ENCODE data around the gene SLC6A11.
A peak's percentile ranks its signal among the peaks of the same experiment; 100 is the strongest.

The SLC6A11 gene

DNA sequence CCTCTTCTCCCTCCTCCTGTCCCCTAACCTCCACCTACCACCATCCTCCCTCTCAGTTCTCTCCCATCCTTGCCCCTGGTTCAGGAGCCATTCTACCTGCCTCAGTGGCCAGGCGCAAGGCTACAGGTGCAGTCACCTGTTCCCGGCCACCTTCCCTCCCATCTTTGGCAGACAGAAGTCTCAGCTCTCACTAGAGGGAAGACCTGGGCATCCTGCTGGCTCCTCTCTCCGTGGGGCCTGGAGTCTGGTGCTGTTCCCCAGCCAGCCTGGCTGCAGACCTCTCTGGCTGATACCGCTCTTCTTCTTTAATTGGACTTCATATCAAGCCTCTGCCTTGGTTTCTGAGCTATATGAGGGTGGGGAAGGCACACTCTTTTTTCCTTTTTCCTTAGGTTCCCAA lies 123.5 kb downstream of the SLC6A11 start:
- no peaks in the 10 kb centered on the region for H3K9me3 Mint-ChIP-seq
- H3K27ac Mint-ChIP-seq = no peak overlapping the region
- H3K27me3 Mint-ChIP-seq = peaks cover 24 to 73% of the 10 kb centered on the region in 2 donors
- H3K4me1 Mint-ChIP-seq (ENCODE audit: low read depth in 2 of 2) = no peaks in the 10 kb centered on the region
- H3K4me3 Mint-ChIP-seq = no peak overlapping the region
- ATAC-seq (replicated peaks) (no peak), DNase-seq (no peak)
- H3K36me3 Mint-ChIP-seq (ENCODE audit: insufficient read depth) = no peaks in the 10 kb centered on the region

DNA sequence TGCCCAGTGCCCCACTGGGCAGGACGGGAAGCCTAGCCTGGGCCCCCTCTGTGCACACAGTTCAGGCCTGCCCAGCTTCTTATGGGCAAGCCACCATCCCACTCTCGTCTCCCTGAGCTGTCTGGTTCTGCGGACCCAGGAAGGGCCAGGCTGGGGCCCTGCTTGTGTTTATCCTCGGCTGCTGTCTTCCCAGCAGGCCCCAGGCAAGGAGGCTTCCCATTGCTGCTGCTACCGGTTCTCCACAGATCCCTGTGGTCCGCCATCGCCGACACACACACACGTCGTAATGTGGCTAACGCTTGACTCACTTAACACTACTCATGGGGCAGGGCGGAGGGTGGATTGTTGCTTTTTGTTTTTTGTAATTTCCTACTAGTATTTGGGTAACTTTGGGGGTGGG lies 124.1 kb downstream of the SLC6A11 start:
- Mint-ChIP-seq H3K27ac (no peak overlapping the region), H3K9me3 (no peaks in the 10 kb centered on the region), H3K4me1 (ENCODE audit: low read depth in 2 of 2) (no peaks in the 10 kb centered on the region), H3K4me3 (no peak overlapping the region), H3K27me3 (peaks cover 28 to 78% of the 10 kb centered on the region in 2 donors), H3K36me3 (ENCODE audit: insufficient read depth) (no peaks in the 10 kb centered on the region)
- no peak for DNase-seq
- ATAC-seq (replicated peaks) = no peak

DNA sequence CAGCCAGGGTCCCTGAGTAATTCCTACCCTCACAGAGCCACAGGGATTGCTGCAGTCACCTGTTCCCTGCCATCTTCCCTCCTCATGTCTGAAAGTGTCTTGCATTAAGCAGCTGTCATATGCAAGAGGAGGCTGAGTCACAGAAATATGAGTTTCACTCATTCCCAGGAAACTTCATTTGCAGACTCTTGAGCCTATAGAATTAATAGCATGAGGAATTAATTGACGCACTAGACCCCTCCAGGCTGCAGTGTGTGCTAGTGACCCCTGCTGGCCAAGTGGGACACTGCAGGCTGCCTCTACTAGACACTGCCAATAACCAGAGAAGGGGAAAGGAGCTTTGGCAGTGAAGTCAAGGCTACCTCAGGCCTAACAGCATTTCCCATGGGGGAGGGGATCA lies 125.9 kb downstream of the SLC6A11 start:
- no peak for ATAC-seq (replicated peaks)
- Mint-ChIP-seq H3K27ac (no peak overlapping the region), H3K27me3 (peaks cover 28 to 78% of the 10 kb centered on the region in 2 donors), H3K36me3 (ENCODE audit: insufficient read depth) (no peaks in the 10 kb centered on the region), H3K4me1 (ENCODE audit: low read depth in 2 of 2) (no peaks in the 10 kb centered on the region), H3K4me3 (no peak overlapping the region), H3K9me3 (no peaks in the 10 kb centered on the region)
- DNase-seq = peak in 1 of 3 experiments; percentile 3

DNA sequence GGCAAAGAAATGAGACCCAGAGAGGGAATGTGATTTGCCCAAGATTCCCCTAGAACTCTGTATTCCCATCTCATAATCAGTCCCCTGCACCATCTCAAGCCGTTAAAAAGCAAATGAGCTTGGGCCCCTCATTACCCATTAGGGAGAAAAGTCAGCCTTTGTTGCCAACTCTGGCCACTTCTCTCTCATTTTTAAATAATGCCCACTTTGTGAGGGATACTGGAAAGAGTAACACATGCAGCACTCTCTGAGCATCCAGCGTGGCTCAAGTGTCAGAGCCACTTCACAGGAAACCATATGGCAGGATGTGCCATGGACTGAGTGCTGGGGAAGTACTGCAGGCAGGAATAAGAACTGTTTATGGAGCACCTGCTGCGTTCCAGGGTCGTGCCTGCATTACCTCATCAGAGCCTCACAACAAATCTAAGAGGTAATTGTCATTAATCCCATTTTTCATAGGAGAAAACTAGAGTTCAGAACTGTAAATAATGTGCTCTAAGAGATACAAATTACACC lies 126.7 kb downstream of the SLC6A11 start:
- no peaks in the 10 kb centered on the region for H3K36me3 Mint-ChIP-seq (ENCODE audit: insufficient read depth)
- DNase-seq (no peak), ATAC-seq (replicated peaks) (no peak)
- H3K9me3 Mint-ChIP-seq = no peaks in the 10 kb centered on the region
- no peaks in the 10 kb centered on the region for H3K4me1 Mint-ChIP-seq (ENCODE audit: low read depth in 2 of 2)
- H3K4me3 Mint-ChIP-seq = no peak overlapping the region
- H3K27ac Mint-ChIP-seq = no peak overlapping the region
- H3K27me3 Mint-ChIP-seq = peaks cover 33 to 70% of the 10 kb centered on the region in 2 donors

DNA sequence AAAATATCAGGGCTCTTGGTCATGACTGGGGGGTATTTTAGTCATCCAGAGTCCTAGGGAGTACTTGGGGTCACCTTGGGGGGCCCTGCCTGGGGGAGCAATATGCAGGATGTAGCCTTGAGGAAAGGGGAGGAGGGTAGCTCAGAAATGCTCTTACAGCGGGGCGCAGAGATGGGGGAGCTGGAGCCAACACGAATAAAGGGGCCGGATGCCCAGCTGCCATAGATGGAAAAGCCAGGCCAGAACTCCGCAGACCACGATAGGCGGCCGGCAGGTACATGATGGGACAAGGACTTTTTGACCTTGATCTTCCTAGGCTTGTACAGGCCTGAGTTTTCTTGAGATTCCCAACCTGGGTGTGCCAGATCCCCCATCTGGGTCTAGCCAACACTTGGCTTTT lies 128.8 kb downstream of the SLC6A11 start:
- Mint-ChIP-seq H3K27ac (no peak overlapping the region), H3K36me3 (ENCODE audit: insufficient read depth) (no peaks in the 10 kb centered on the region), H3K4me3 (no peak overlapping the region), H3K9me3 (no peaks in the 10 kb centered on the region), H3K4me1 (ENCODE audit: low read depth in 2 of 2) (no peaks in the 10 kb centered on the region), H3K27me3 (peaks cover 30 to 57% of the 10 kb centered on the region in 2 donors)
- ATAC-seq (replicated peaks) (no peak), DNase-seq (no peak)

DNA sequence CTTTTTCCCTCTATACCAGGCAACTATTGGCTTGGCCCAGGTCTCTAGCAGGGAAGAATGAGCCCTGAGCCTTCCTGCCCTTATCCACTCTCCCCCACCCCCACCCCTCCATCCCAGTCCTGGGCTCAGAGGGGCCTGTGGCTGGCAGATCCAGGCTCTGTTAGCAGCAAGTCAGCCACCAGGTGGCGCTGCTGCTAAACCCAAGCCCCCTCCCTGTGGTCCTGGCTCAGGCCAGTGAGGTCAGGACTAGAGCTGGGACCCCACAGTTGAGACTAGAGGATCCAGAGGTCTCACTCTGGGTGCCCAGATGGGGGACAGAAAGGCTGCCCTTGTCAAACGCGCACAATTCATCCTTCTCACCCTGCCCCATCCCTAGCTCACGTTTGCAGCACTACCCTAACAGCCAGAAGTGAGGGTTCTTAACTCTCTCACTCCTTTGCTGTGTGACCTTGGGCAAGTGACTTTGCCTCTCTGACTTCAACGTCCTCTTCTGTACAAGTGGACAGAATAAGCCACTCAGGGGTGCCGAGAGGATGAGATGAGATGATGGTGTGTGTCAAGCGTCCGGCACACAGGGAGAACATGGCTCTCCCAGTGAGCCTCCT lies 129.8 kb downstream of the SLC6A11 start:
- no peak overlapping the region for H3K27ac Mint-ChIP-seq
- no peak overlapping the region for H3K4me3 Mint-ChIP-seq
- peaks cover 26 to 62% of the 10 kb centered on the region in 2 donors for H3K27me3 Mint-ChIP-seq
- H3K36me3 Mint-ChIP-seq (ENCODE audit: insufficient read depth) = no peaks in the 10 kb centered on the region
- DNase-seq = peak; percentile 12 to 24 (median 15)
- peaks cover under 1% of the 10 kb centered on the region in 2 donors for H3K4me1 Mint-ChIP-seq (ENCODE audit: low read depth in 2 of 2)
- no peaks in the 10 kb centered on the region for H3K9me3 Mint-ChIP-seq
- ATAC-seq (replicated peaks) = peak; percentile 59

DNA sequence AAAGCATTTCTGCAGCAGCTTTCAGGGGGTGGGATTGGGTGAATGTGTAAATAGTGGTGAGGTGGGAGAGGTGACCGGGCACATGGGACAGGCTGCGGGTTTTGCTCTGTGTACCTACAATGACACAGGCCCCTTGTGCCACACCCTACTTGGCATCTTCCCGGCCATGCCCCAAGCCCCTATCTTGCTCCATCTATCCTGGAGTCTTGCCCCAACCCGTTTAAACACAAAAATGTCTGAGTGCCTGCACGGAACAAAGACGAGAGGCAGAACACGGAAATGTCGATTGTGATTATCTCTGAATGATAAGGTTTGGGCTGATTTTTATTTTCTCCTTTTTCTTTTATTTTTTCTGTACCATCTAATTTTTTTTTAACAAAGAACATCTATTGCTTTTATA lies 130.5 kb downstream of the SLC6A11 start:
- Mint-ChIP-seq H3K27me3 (peaks cover 26 to 63% of the 10 kb centered on the region in 2 donors), H3K27ac (no peak overlapping the region), H3K36me3 (ENCODE audit: insufficient read depth) (no peaks in the 10 kb centered on the region), H3K9me3 (no peaks in the 10 kb centered on the region), H3K4me1 (ENCODE audit: low read depth in 2 of 2) (peaks cover 3% of the 10 kb centered on the region in 2 donors), H3K4me3 (no peak overlapping the region)
- DNase-seq (no peak), ATAC-seq (replicated peaks) (no peak)

DNA sequence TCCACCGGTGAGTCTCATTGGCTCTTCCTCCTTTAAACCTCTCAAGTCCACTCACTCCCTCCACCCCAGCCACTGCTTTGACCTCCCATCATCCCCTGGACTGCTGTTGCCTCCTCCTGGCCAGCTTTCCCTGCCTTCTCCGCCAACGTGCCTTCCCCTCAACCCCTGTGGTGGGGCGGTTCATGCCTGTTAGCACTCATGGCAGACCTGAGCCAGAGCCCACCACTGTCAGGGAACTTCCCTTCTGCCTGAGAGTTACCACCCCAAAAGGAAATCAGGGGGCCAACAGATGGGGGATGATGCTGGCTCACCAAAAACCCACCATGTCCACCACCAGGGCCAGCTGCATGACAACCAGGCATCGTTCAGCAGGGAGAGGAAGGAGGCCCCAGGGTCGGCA lies 132.3 kb downstream of the SLC6A11 start:
- Mint-ChIP-seq H3K27ac (no peak overlapping the region), H3K36me3 (ENCODE audit: insufficient read depth) (no peaks in the 10 kb centered on the region), H3K27me3 (peaks cover 26 to 54% of the 10 kb centered on the region in 2 donors), H3K4me3 (no peak overlapping the region), H3K9me3 (no peaks in the 10 kb centered on the region), H3K4me1 (ENCODE audit: low read depth in 2 of 2) (peaks cover 3% of the 10 kb centered on the region in 2 donors)
- ATAC-seq (replicated peaks) (no peak), DNase-seq (no peak)

DNA sequence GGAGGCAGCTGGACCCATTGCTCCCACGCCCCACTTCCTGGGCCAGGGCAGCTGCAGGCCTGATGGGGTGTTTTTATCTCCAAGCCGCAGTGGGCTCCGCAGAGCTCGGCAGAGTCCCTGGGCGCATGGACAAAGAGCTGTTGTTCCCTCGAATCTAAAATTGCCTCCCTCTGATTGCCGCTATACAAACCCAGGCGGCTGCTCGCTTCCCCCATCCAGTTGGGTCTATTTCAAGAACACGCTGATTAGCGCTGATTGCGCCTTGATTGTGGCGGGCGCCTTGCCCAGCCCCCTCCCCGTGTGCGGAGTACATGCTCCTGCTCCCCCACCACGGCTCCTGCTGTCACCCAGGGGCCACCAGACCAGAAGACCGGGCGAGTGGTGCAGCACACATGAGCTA lies 133.2 kb downstream of the SLC6A11 start:
- no peak for ATAC-seq (replicated peaks)
- peaks cover 3% of the 10 kb centered on the region in 2 donors for H3K4me1 Mint-ChIP-seq (ENCODE audit: low read depth in 2 of 2)
- H3K9me3 Mint-ChIP-seq = no peaks in the 10 kb centered on the region
- H3K4me3 Mint-ChIP-seq = no peak overlapping the region
- no peak for DNase-seq
- peaks cover 31 to 54% of the 10 kb centered on the region in 2 donors for H3K27me3 Mint-ChIP-seq
- no peaks in the 10 kb centered on the region for H3K36me3 Mint-ChIP-seq (ENCODE audit: insufficient read depth)
- H3K27ac Mint-ChIP-seq = no peak overlapping the region

DNA sequence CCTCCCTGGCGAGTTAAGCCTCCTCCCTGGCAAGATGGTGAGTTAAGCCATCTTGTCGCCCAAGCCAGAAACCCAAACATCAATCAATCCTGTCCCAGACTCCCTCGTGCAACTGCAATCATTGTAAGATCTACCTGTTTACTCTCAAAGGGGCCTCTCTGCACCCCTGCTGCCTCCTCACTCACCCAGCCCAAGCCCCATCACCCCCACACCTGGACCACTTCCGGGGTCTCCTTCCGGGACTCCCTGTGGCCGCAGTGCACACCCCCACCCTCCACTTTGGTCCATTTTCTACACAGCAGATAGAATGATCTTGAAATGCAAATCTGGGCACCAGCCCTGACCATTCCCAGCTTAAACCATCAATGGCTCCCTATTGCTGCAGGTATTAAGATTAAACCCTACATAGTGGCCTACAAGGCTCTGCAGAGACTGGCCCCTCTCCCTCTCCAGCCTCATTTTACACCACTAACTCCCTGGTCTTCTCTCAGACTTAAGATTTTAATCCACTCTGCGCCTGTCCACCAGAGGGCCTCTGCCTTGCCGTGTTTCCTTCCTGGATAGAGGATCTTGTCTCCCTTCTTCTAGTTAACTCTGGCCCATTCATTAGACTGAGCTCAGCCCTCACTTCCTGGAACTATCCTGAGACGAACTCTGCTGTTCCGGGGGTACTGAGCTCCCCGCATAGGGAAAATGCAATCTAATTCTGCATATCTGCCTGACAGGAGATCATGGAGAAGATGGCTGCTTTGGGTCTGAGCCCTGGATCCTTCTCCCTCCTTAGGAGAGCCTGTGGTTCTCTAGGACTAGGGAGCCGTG lies 134.7 kb downstream of the SLC6A11 start:
- Mint-ChIP-seq H3K27ac (no peak overlapping the region), H3K4me1 (ENCODE audit: low read depth in 2 of 2) (peaks cover 3% of the 10 kb centered on the region in 2 donors), H3K9me3 (no peaks in the 10 kb centered on the region), H3K27me3 (peaks cover 26 to 54% of the 10 kb centered on the region in 2 donors), H3K36me3 (ENCODE audit: insufficient read depth) (no peaks in the 10 kb centered on the region), H3K4me3 (no peak overlapping the region)
- ATAC-seq (replicated peaks) = no peak
- no peak for DNase-seq

DNA sequence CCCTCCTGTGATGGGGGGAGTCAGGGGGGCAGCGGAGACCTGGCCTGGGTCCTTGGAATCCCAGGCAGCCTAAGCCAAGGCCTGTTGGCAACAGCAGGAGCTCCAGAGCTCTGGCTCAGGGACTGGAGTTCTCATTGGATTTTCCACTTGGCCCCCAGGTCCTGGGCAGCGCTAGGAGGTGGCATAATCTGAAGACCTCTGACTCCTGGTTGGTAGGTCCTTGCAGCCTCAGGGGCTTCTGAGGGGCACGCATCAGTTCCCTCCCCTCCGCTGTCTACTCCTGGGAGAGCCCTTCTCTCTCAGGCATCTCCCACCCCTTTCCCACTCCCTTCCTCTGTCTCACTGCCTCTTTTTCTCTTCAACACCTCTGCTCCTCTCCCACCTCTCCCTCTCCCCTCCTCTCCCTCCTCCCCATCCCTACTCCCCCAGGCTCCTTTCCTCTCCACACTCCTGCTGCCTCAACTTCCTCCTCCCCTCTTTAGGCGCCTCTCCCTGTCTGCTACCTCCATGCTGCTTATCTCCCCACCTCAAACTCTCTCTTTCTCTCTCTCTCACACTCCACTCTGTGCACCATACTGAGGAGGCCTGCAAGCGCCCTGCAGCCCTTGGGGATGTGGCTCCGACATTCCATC lies 135.4 kb downstream of the SLC6A11 start:
- Mint-ChIP-seq H3K9me3 (no peaks in the 10 kb centered on the region), H3K4me3 (no peak overlapping the region), H3K27ac (no peak overlapping the region), H3K4me1 (ENCODE audit: low read depth in 2 of 2) (peaks cover 3% of the 10 kb centered on the region in 2 donors), H3K27me3 (peaks cover 33 to 62% of the 10 kb centered on the region in 2 donors), H3K36me3 (ENCODE audit: insufficient read depth) (no peaks in the 10 kb centered on the region)
- DNase-seq (no peak), ATAC-seq (replicated peaks) (no peak)

DNA sequence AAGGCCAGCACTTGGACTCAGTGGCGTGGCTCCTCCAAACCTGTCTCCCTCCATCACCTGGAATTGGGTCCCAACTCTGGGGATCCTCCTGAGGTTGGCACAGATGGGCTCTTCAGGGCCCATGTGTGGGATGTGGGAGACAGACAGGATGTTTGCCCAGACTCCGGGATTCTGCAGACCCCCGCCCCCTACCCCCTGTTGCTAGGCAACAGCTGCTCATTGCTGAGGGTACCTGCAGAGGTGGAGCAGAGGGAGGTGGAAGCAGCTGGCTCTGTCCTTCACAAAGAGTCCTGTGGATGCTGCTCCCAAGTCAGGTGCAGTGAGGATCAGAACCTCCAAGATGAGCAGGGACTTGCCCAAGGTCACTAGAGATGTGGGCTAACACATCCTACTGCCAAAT lies 136.5 kb downstream of the SLC6A11 start:
- H3K4me3 Mint-ChIP-seq = no peak overlapping the region
- no peaks in the 10 kb centered on the region for H3K9me3 Mint-ChIP-seq
- peaks cover 32 to 68% of the 10 kb centered on the region in 2 donors for H3K27me3 Mint-ChIP-seq
- no peak overlapping the region for H3K27ac Mint-ChIP-seq
- no peaks in the 10 kb centered on the region for H3K36me3 Mint-ChIP-seq (ENCODE audit: insufficient read depth)
- DNase-seq = no peak
- H3K4me1 Mint-ChIP-seq (ENCODE audit: low read depth in 2 of 2) = peaks cover 3% of the 10 kb centered on the region in 2 donors
- ATAC-seq (replicated peaks) = no peak

DNA sequence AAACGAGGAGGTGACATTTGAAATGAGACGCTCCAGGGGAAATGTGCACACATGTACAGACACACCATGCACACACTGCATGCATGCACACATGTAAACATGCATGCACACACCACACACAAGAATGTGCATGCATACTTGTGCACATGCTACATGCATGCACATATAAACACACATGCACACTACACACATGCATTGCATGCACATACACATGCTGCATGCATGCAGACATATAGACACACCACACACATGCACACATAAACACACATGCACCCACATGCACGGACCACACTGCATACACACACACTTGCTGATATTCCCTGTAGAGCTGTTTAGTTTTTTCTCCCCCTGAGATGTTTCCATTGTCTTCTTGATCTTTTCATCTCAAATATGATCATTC lies 138.7 kb downstream of the SLC6A11 start:
- ATAC-seq (replicated peaks) (no peak), DNase-seq (no peak)
- peaks cover 3% of the 10 kb centered on the region in 2 donors for H3K4me1 Mint-ChIP-seq (ENCODE audit: low read depth in 2 of 2)
- no peaks in the 10 kb centered on the region for H3K36me3 Mint-ChIP-seq (ENCODE audit: insufficient read depth)
- H3K9me3 Mint-ChIP-seq = no peaks in the 10 kb centered on the region
- no peak overlapping the region for H3K27ac Mint-ChIP-seq
- H3K27me3 Mint-ChIP-seq = peaks cover 18 to 79% of the 10 kb centered on the region in 2 donors
- H3K4me3 Mint-ChIP-seq = no peak overlapping the region
